Esophagus (tissue), 2 donors: ENCODE data around the gene IVNS1ABP. TPM values are rescaled to one million over a fixed set of nuclear protein-coding genes. Genes with fewer than 3 reads are reported as not detected.
"Not testable (repeated sequence)": the region's sequence is repeated elsewhere in the genome, so short reads cannot be mapped to it uniquely, and the experiment has no call there.

Experiments used
- H3K27ac ChIP-seq, 2 donors: one replicate each; pipeline ENCODE4 v1.5.1; 2013; ENCODE audit warnings: low read depth in 2 of 2, mild to moderate bottlenecking in 2 of 2, inconsistent platforms in 1 of 2, low read length in 1 of 2, moderate library complexity in 1 of 2
- H3K27me3 ChIP-seq, 2 donors: one replicate each; pipeline ENCODE4 v1.6.1; 2013; ENCODE audit warnings: low read length in 2 of 2, control low read depth in 1 of 2, mild to moderate bottlenecking in 1 of 2; ENCODE audit not compliant: insufficient read depth in 2 of 2, control insufficient read depth in 1 of 2
- H3K36me3 ChIP-seq, 2 donors: one replicate each; pipeline ENCODE4 v1.6.1; 2013; ENCODE audit warnings: low read length in 1 of 2; ENCODE audit not compliant: control insufficient read depth in 2 of 2, insufficient read depth in 2 of 2
- H3K4me1 ChIP-seq, 2 donors: one replicate each; pipeline ENCODE4 v1.6.1; 2013; ENCODE audit warnings: low read length in 1 of 2; ENCODE audit not compliant: control insufficient read depth in 2 of 2, insufficient read depth in 2 of 2
- H3K4me3 ChIP-seq, 2 donors: one replicate each; pipeline ENCODE4 v1.5.1; 2013; ENCODE audit warnings: low read length in 2 of 2, mild to moderate bottlenecking in 2 of 2, low read depth in 1 of 2, moderate library complexity in 1 of 2
- H3K9me3 ChIP-seq, 2 donors: one replicate each; pipeline ENCODE4 v1.6.1; 2013; ENCODE audit warnings: mild to moderate bottlenecking in 2 of 2, low read depth in 1 of 2, low read length in 1 of 2, moderate library complexity in 1 of 2; ENCODE audit not compliant: control insufficient read depth in 2 of 2, insufficient read depth in 1 of 2
- whole genome bisulfite sequencing, 2 donors: extraction: QIAGEN DNeasy Blood & Tissue Kit; methylation state at CpG; one replicate each; pipeline ENCODE4 v1.1.7; 2013; 5-methylcytosine and 5-hydroxymethylcytosine counted together
- polyA plus RNA-seq, 2 donors: library from polyadenylated mRNA; stranded (reverse); fragments of 200-250 nt; gene quantifications; one replicate each; pipeline ENCODE4 v1.2.3, GENCODE V29; 2013
- donor health status: healthy with polysubstance abuse.
- donor health status: Bipolar disorder and iron deficiency.

Gene IVNS1ABP
- polyA plus RNA-seq, 2 donors = 40.5 to 40.8 TPM

DNA sequence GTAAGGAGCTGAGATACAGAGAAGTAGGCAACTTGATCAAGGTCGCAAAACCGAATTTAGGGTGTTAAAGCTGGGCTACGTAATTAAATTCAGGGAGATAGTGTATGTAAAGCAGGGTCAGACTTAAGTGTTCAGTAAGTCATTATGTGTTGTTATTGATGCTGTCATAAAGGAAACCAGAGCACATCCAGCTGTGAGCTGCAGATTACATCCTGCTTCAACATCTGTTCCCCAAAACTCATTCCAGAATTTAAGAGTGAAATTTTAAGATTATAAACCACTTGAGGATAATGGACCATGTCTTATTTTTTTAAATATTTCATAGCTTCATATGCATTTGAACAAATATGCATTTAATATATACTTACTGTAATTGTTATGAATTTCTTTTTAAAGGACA is 49.7 kb downstream of the IVNS1ABP start:
- 60 to 76% methylated on average over 3 of the region's 3 CpGs for WGBS, 2 donors
- Histone ChIP-seq H3K4me1 (no peaks in the 10 kb centered on the region), H3K36me3 (peaks cover 0 to under 1% of the 10 kb centered on the region in 2 donors), H3K27ac (no peak overlapping the region), H3K9me3 (no peaks in the 10 kb centered on the region), H3K27me3 (no peaks in the 10 kb centered on the region), H3K4me3 (no peak overlapping the region)

DNA sequence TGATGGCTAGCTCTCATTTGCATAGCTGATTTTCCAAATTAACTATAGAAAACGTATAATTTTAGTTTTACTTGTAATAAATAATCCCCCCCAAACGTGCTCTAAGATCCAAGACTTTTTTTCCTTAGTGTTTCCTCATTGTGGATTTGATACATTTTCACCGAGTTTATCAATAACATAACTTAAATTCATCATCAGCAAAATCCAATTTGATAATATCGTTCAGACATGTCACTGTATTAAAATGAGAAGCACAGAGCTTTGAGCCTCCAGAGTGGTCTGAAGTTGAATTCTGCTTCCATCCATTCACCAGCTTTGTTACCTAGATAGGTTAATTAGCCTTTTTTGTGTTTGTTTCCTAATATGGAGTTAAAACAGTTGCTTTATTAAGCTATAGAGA is 51.7 kb downstream of the IVNS1ABP start:
- H3K4me3 ChIP-seq = no peak overlapping the region
- H3K36me3 ChIP-seq = peaks cover 0 to 2% of the 10 kb centered on the region in 2 donors
- no peaks in the 10 kb centered on the region for H3K27me3 ChIP-seq
- 92 to 95% methylated on average over 4 of the region's 4 CpGs for WGBS, 2 donors
- H3K9me3 ChIP-seq = no peaks in the 10 kb centered on the region
- no peaks in the 10 kb centered on the region for H3K4me1 ChIP-seq
- H3K27ac ChIP-seq = no peak overlapping the region

DNA sequence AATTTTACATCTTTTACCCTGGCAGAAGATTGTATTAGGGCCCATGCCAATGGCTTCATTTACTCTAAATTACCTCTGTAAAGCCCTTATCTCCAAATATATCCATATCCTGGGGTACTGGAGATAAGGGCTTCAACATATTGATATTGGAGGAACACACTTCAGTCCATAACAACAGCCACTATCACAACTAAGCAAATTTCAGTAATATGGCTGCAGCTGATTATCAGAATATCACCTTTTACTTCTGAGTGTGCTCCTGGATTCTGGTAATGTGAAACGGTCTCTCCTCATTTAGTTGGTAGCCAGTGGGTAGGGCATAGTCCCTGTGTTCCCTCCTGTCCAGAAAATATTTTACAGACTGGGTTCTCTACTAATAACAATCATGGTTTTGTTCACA is 53.3 kb downstream of the IVNS1ABP start:
- no peak overlapping the region for H3K4me3 ChIP-seq

DNA sequence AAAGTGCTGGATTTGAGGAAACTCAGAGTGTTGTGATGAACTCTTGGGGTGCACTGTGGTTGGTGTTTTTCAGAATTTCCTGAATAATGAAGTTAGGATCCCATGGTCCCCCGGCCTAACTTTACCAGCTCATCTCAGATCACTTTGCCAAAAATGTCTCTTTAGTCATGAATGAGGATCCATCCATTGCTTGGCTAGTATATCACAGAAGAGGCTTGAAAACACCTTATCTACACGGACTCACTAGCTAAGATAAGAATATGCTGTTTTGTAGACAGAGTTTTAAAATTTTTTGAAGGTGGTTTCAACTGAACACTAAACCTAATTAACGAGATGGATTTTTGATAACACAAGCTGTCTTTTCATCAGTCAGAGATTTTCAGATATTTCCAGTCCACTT is 53.8 kb downstream of the IVNS1ABP start:
- H3K27me3 ChIP-seq = no peaks in the 10 kb centered on the region
- peaks cover 0 to 2% of the 10 kb centered on the region in 2 donors for H3K36me3 ChIP-seq
- no peaks in the 10 kb centered on the region for H3K9me3 ChIP-seq
- 94% methylated on average over 3 of the region's 3 CpGs for WGBS, 2 donors
- no peak overlapping the region for H3K4me3 ChIP-seq
- no peaks in the 10 kb centered on the region for H3K4me1 ChIP-seq
- no peak overlapping the region for H3K27ac ChIP-seq

More for the DNA sequence above, 53.3 kb downstream of the IVNS1ABP start:
- no peaks in the 10 kb centered on the region for H3K27me3 ChIP-seq
- peaks cover 0 to 2% of the 10 kb centered on the region in 2 donors for H3K36me3 ChIP-seq
- 92 to 97% methylated on average over 1 of the region's 1 CpG for WGBS, 2 donors
- no peaks in the 10 kb centered on the region for H3K4me1 ChIP-seq
- no peaks in the 10 kb centered on the region for H3K9me3 ChIP-seq
- H3K27ac ChIP-seq = no peak overlapping the region

DNA sequence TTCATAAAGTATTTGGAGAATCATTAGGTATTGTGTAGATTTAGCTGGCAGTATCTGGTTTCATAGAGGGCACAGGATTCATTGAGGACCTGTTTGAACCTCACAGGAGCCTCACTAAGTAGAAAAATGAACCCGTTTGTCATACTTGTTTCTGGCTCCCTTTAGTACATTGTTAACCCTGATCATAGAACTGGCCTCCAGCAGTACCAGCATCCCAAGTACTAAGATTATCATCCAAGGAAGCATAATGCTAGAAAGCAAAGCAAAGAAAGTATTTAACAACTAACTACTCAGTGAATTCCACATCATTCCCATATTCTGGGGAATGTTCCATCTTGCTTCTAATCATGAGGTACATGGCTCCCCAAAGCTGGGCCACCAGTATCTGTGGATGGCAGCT is 54.9 kb downstream of the IVNS1ABP start:
- H3K9me3 ChIP-seq = no peaks in the 10 kb centered on the region
- WGBS, 2 donors = 95 to 96% methylated on average over 1 of the region's 1 CpG
- peaks cover 0 to 2% of the 10 kb centered on the region in 2 donors for H3K36me3 ChIP-seq
- no peak overlapping the region for H3K27ac ChIP-seq
- H3K4me3 ChIP-seq = no peak overlapping the region
- H3K4me1 ChIP-seq = no peaks in the 10 kb centered on the region
- no peaks in the 10 kb centered on the region for H3K27me3 ChIP-seq

DNA sequence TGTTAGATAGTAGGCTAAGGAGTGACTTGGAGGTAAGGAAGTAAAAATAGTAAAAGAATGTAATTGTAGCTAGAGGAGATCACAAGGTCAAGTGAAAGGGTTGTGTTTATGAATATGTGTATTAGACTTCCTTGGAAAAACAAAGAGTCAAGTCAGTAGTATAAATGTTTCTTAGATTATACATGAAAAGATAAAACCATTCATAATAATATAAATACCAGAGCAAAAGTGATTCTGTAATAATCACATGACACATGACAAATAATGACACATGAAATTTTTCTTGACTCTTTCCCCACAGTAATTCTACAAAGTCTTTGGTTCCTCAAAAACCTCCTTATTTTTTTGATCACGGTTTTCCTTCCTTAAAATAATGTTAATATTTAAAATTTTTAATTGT is 56.4 kb downstream of the IVNS1ABP start:
- Histone ChIP-seq H3K4me1 (no peaks in the 10 kb centered on the region), H3K27me3 (no peaks in the 10 kb centered on the region), H3K9me3 (no peaks in the 10 kb centered on the region), H3K4me3 (no peak overlapping the region), H3K27ac (no peak overlapping the region), H3K36me3 (peaks cover 0 to 2% of the 10 kb centered on the region in 2 donors)
- WGBS, 2 donors = 74 to 77% methylated on average over 1 of the region's 1 CpG

GRCh38 chr1:185258676-185259075 is 58.4 kb downstream of the IVNS1ABP start:
- H3K27ac ChIP-seq = no peak overlapping the region
- no peaks in the 10 kb centered on the region for H3K4me1 ChIP-seq
- H3K9me3 ChIP-seq = no peaks in the 10 kb centered on the region
- no peaks in the 10 kb centered on the region for H3K27me3 ChIP-seq
- H3K4me3 ChIP-seq = no peak overlapping the region
- 83 to 90% methylated on average over 1 of the region's 1 CpG for WGBS, 2 donors
- H3K36me3 ChIP-seq = peaks cover 0 to 2% of the 10 kb centered on the region in 2 donors

- Histone ChIP-seq H3K27ac (no peak overlapping the region), H3K4me3 (no peak overlapping the region), H3K9me3 (no peaks in the 10 kb centered on the region), H3K27me3 (no peaks in the 10 kb centered on the region), H3K4me1 (no peaks in the 10 kb centered on the region), H3K36me3 (peaks cover 0 to 2% of the 10 kb centered on the region in 2 donors)
- WGBS, 2 donors = 79 to 82% methylated on average over 2 of the region's 2 CpGs
These were observed 59.2 kb downstream of the IVNS1ABP start for GRCh38 chr1:185257950-185258208.

GRCh38 chr1:185257116-185257949 is 59.7 kb downstream of the IVNS1ABP start:
- not testable (repeated sequence) for H3K9me3 ChIP-seq, H3K27ac ChIP-seq, H3K36me3 ChIP-seq, H3K4me1 ChIP-seq, H3K27me3 ChIP-seq, H3K4me3 ChIP-seq
- whole genome bisulfite sequencing, 2 donors = 88 to 92% methylated on average over 11 to 20 of the region's 32 CpGs

DNA sequence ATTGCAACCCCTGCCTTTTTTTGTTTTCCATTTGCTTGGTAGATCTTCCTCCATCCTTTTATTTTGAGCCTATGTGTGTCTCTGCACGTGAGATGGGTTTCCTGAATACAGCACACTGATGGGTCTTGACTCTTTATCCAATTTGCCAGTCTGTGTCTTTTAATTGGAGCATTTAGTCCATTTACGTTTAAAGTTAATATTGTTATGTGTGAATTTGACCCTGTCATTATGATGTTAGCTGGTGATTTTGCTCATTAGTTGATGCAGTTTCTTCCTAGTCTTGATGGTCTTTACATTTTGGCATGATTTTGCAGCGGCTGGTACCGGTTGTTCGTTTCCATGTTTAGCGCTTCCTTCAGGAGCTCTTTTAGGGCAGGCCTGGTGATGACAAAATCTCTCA is 61.4 kb downstream of the IVNS1ABP start:
- H3K9me3 ChIP-seq, H3K4me3 ChIP-seq, H3K27ac ChIP-seq, H3K27me3 ChIP-seq, H3K36me3 ChIP-seq, H3K4me1 ChIP-seq: not testable (repeated sequence)
- WGBS, 2 donors = 88 to 89% methylated on average over 5 of the region's 6 CpGs
